Measurements from ENCODE around the gene CDH4. TPM values are rescaled to one million over a fixed set of nuclear protein-coding genes. Genes with fewer than 3 reads are reported as not detected.

CDH4 gene
- total RNA-seq, 3 donors from 2014 or later (not counting 1 experiment from before 2014, with no cell fraction given) = 0.18 TPM; not detected in 2

DNA sequence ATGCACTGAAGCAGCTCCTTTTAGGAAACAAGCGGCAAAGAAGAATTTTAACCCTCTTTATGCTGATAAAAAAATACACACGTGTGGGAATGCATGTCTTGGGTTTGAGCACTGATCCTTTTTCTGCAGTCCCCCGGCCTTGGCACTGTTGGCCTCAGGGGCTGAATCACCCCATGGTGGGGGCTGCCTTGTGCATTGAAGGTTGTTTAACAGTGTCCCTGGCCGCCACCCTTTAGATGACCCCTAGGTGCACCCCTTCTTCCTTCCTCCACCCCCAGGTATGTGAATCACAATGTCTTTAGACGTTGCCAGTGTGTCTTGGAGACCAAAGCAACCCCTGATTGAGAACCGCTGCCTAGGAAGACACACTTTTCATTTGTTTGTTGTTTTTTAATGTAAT lies 190.7 kb downstream of the CDH4 start:
- Mint-ChIP-seq H3K9me3 (peaks cover 0 to under 1% of the 10 kb centered on the region in 2 donors), H3K36me3 (no peaks in the 10 kb centered on the region), H3K4me3 (no peak overlapping the region), H3K4me1 (no peaks in the 10 kb centered on the region), H3K27ac (no peak overlapping the region), H3K27me3 (ENCODE audit: low read depth in 2 of 2) (peaks cover 0 to under 1% of the 10 kb centered on the region in 2 donors)
- intact Hi-C loops (cut with micrococcal nuclease) = no loop called here
- Histone ChIP-seq H3K4me1 (ENCODE audit: control insufficient read depth, insufficient read depth, low read length) (no peaks in the 10 kb centered on the region), H3K9me3 (ENCODE audit: control insufficient read depth, insufficient read depth, low read length) (no peaks in the 10 kb centered on the region), H3K4me3 (ENCODE audit: low read length) (no peak overlapping the region), H3K27ac (ENCODE audit: low read length) (no peak overlapping the region), H3K27me3 (ENCODE audit: control insufficient read depth, insufficient read depth, low read length) (no peaks in the 10 kb centered on the region), H3K36me3 (ENCODE audit: control insufficient read depth, insufficient read depth, low read length) (no peaks in the 10 kb centered on the region)
- TF ChIP-seq, protein P1, sequence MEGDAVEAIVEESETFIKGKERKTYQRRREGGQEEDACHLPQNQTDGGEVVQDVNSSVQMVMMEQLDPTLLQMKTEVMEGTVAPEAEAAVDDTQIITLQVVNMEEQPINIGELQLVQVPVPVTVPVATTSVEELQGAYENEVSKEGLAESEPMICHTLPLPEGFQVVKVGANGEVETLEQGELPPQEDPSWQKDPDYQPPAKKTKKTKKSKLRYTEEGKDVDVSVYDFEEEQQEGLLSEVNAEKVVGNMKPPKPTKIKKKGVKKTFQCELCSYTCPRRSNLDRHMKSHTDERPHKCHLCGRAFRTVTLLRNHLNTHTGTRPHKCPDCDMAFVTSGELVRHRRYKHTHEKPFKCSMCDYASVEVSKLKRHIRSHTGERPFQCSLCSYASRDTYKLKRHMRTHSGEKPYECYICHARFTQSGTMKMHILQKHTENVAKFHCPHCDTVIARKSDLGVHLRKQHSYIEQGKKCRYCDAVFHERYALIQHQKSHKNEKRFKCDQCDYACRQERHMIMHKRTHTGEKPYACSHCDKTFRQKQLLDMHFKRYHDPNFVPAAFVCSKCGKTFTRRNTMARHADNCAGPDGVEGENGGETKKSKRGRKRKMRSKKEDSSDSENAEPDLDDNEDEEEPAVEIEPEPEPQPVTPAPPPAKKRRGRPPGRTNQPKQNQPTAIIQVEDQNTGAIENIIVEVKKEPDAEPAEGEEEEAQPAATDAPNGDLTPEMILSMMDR (IDR thresholded peaks at IDR 0.05) = no peak
- DNase-seq = no peak
- WGBS (ENCODE audit: insufficient coverage) = 61% methylated on average over 5 of the region's 6 CpGs
- no peak for ATAC-seq

DNA sequence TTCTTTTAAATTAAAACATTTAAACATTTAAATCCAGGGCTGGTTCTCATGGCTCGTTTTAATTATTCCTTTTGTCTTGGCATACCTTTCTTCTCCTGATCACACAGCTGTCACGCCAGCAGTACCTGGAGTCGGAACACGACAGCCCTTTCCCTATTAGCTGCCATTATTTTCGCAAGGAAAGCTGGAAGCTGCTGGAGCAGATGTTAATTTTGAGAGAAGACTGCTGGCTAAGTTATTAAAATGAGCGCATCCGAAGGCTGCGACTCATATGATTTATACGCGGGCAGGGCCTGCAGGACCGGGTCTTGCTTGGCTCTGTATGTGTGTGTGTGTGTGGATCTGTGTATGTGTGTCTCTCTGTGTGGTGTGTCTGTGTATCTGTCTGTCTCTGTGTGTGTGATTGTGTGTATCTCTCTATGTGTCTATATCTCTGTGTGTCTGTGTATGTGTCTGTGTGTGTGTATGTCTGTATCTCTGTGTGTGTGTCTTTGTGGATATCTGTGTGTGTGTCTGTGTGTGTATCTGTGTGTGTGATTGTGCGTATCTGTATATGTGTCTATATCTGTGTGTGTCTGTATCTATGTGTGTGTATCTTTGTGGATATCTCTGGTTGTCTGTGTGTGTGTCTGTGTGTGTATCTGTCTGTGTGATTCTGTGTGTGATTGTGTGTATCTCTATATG lies 191.5 kb downstream of the CDH4 start:
- ATAC-seq (no peak), DNase-seq (no peak)
- no peaks in the 10 kb centered on the region for H3K9me3 ChIP-seq (ENCODE audit: control insufficient read depth, insufficient read depth, low read length)
- peaks cover 0 to 3% of the 10 kb centered on the region in 2 donors for H3K9me3 Mint-ChIP-seq
- H3K27ac Mint-ChIP-seq = no peak overlapping the region
- H3K4me1 Mint-ChIP-seq = no peaks in the 10 kb centered on the region
- TF ChIP-seq, protein P1 (IDR thresholded peaks at IDR 0.05) = no peak
- intact Hi-C loops (cut with micrococcal nuclease) = no loop called here
- no peaks in the 10 kb centered on the region for H3K4me1 ChIP-seq (ENCODE audit: control insufficient read depth, insufficient read depth, low read length)
- no peak overlapping the region for H3K4me3 Mint-ChIP-seq
- peaks cover 0 to 3% of the 10 kb centered on the region in 2 donors for H3K27me3 Mint-ChIP-seq (ENCODE audit: low read depth in 2 of 2)
- no peaks in the 10 kb centered on the region for H3K27me3 ChIP-seq (ENCODE audit: control insufficient read depth, insufficient read depth, low read length)
- H3K27ac ChIP-seq (ENCODE audit: low read length) = no peak overlapping the region
- H3K4me3 ChIP-seq (ENCODE audit: low read length) = no peak overlapping the region
- H3K36me3 ChIP-seq (ENCODE audit: control insufficient read depth, insufficient read depth, low read length) = no peaks in the 10 kb centered on the region
- H3K36me3 Mint-ChIP-seq = no peaks in the 10 kb centered on the region
- WGBS (ENCODE audit: insufficient coverage) = 87% methylated on average over 12 of the region's 12 CpGs

DNA sequence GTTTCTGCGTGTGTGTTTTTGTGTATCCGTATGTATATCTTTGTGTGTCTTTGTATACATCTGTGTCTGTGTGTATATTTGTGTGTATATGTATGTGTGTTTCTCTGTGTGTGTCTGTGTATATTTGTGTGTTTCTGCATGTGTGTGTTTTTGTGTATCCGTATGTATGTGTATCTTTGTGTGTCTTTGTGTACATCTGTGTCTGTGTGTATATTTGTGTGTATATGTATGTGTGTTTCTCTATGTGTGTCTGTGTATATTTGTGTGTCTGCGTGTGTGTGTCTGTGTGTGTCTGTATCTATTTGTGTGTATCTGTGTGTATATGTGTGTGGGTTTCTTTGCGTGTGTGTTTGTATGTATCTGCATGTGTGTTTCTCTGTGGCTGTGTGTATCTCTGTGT lies 192.6 kb downstream of the CDH4 start:
- Histone ChIP-seq H3K4me3 (ENCODE audit: low read length) (no peak overlapping the region), H3K27ac (ENCODE audit: low read length) (no peak overlapping the region), H3K36me3 (ENCODE audit: control insufficient read depth, insufficient read depth, low read length) (no peaks in the 10 kb centered on the region), H3K27me3 (ENCODE audit: control insufficient read depth, insufficient read depth, low read length) (no peaks in the 10 kb centered on the region), H3K9me3 (ENCODE audit: control insufficient read depth, insufficient read depth, low read length) (peaks cover 5% of the 10 kb centered on the region), H3K4me1 (ENCODE audit: control insufficient read depth, insufficient read depth, low read length) (no peaks in the 10 kb centered on the region)
- no peaks in the 10 kb centered on the region for H3K4me1 Mint-ChIP-seq
- H3K27me3 Mint-ChIP-seq (ENCODE audit: low read depth in 2 of 2) = peaks cover 0 to 3% of the 10 kb centered on the region in 2 donors
- H3K27ac Mint-ChIP-seq = no peak overlapping the region
- intact Hi-C loops (cut with micrococcal nuclease) = no loop called here
- TF ChIP-seq, protein P1 (IDR thresholded peaks at IDR 0.05) = no peak
- no peaks in the 10 kb centered on the region for H3K36me3 Mint-ChIP-seq
- no peak overlapping the region for H3K4me3 Mint-ChIP-seq
- H3K9me3 Mint-ChIP-seq = peaks cover 0 to 5% of the 10 kb centered on the region in 2 donors
- no peak for DNase-seq
- 85% methylated on average over 5 of the region's 5 CpGs for whole genome bisulfite sequencing (ENCODE audit: insufficient coverage)
- ATAC-seq = no peak

DNA sequence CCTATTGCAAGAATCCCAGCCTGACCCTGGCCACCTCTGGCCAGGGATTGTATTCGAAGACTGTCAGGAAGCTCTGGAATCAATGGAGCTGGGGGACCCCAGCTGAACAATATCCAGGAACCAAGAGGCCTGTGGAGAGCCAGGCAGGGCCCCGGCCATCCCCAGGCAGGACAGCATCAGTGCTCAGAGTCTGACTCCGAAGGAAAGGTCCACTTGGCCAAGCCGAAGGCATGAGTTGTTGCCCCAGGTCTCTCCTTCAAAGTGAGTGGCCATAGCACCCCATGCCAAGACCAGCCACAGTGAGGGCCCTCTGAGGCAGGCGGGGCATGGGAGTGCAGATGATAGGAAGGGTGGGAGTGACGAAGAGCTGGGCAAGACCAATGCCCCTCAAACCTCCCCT lies 193.1 kb downstream of the CDH4 start:
- 86% methylated on average over 5 of the region's 6 CpGs for WGBS (ENCODE audit: insufficient coverage)
- no peaks in the 10 kb centered on the region for H3K36me3 ChIP-seq (ENCODE audit: control insufficient read depth, insufficient read depth, low read length)
- Mint-ChIP-seq H3K9me3 (peaks cover 0 to 5% of the 10 kb centered on the region in 2 donors), H3K27ac (no peak overlapping the region), H3K36me3 (no peaks in the 10 kb centered on the region), H3K4me3 (no peak overlapping the region), H3K27me3 (ENCODE audit: low read depth in 2 of 2) (peaks cover 0 to 3% of the 10 kb centered on the region in 2 donors), H3K4me1 (no peaks in the 10 kb centered on the region)
- ATAC-seq (no peak), DNase-seq (no peak)
- H3K9me3 ChIP-seq (ENCODE audit: control insufficient read depth, insufficient read depth, low read length) = peaks cover 5% of the 10 kb centered on the region
- TF ChIP-seq, protein P1 (IDR thresholded peaks at IDR 0.05) = no peak
- H3K4me1 ChIP-seq (ENCODE audit: control insufficient read depth, insufficient read depth, low read length) = no peaks in the 10 kb centered on the region
- H3K27me3 ChIP-seq (ENCODE audit: control insufficient read depth, insufficient read depth, low read length) = no peaks in the 10 kb centered on the region
- no peak overlapping the region for H3K4me3 ChIP-seq (ENCODE audit: low read length)
- no peak overlapping the region for H3K27ac ChIP-seq (ENCODE audit: low read length)
- intact Hi-C loops (cut with micrococcal nuclease) = no loop called here
